Measurements from ENCODE around the gene KIRREL3. TPM values are rescaled to one million over a fixed set of nuclear protein-coding genes. Genes with fewer than 3 reads are reported as not detected.

KIRREL3 gene
- total and polyA plus RNA-seq, 9 donors, result 0.25 to 5.3 (median 0.48) TPM

DNA sequence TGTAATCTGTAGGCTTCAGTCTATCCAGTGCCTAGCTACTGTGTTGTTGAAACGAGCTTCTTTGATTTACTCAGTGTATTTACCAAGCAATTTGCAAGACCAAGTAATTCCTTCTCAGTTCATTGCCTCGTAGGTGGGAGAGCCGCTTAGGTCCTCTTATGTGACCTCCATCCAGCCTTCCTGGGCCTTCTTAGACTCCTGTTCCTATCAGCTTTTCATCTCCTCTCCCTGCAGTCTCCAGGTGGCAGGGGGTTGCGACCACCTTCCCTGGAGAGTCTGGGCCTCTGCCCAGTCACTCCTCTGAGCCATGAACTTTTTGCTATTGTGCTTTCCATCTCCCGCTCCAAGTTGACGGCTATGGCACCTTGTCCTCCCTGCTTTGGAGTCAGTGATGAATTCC is 251.8 kb downstream of the KIRREL3 start:
- no peak for DNase-seq
- Histone ChIP-seq H3K27ac (no peak overlapping the region), H3K4me1 (ENCODE audit: insufficient read depth) (no peaks in the 10 kb centered on the region), H3K4me3 (no peak overlapping the region), H3K27me3 (no peaks in the 10 kb centered on the region), H3K9me3 (no peaks in the 10 kb centered on the region), H3K36me3 (no peaks in the 10 kb centered on the region)
- no peak for TF ChIP-seq POLR2A (IDR thresholded peaks at IDR 0.05)
- TF ChIP-seq, protein P1, sequence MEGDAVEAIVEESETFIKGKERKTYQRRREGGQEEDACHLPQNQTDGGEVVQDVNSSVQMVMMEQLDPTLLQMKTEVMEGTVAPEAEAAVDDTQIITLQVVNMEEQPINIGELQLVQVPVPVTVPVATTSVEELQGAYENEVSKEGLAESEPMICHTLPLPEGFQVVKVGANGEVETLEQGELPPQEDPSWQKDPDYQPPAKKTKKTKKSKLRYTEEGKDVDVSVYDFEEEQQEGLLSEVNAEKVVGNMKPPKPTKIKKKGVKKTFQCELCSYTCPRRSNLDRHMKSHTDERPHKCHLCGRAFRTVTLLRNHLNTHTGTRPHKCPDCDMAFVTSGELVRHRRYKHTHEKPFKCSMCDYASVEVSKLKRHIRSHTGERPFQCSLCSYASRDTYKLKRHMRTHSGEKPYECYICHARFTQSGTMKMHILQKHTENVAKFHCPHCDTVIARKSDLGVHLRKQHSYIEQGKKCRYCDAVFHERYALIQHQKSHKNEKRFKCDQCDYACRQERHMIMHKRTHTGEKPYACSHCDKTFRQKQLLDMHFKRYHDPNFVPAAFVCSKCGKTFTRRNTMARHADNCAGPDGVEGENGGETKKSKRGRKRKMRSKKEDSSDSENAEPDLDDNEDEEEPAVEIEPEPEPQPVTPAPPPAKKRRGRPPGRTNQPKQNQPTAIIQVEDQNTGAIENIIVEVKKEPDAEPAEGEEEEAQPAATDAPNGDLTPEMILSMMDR (IDR thresholded peaks at IDR 0.05), result no peak
- no peak for TF ChIP-seq EP300 (IDR thresholded peaks at IDR 0.05)
- intact Hi-C loops (cut with DNase I), result no loop called here
- WGBS, 3 donors, result 83 to 92% (median 87%) methylated on average over 6 of the region's 6 CpGs

DNA sequence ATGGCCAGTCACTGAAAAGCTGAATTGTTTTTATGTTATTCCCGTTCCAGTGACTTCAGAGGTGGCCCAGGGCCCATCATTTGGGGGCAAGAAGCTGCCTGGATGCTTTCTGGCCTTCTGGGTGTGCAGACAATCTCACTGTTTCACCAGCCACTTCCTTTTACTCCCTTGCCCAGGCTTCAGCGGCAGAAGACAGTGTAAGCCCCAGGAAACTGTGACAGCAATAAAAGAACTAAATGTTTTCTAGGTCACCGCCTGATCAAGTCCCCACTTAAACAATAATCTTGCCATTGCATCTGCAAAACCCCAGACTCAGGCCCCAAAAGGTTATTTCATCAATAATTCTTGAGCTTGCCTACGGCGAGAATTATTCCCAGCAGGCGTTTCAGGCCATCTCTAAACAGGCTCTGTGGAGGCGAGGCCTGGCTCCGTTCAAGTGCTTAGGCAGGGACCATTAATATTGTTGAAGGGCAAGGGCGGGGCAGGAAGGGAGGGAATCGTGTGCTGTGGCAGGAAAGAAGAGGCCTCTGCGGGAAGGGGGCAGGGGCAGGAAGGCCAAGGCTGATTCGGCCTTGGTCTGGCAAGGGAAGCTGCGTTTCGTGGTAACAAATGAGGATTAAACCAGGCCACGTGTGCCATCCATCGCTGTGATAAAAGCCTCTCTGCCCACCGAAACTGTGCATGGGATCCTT is 252.3 kb downstream of the KIRREL3 start:
- no peaks in the 10 kb centered on the region for H3K9me3 ChIP-seq
- H3K27me3 ChIP-seq, result no peaks in the 10 kb centered on the region
- no peak overlapping the region for H3K27ac ChIP-seq
- no peak for DNase-seq
- no peak overlapping the region for H3K4me3 ChIP-seq
- H3K36me3 ChIP-seq, result no peaks in the 10 kb centered on the region
- no peaks in the 10 kb centered on the region for H3K4me1 ChIP-seq (ENCODE audit: insufficient read depth)
- WGBS, 3 donors, result 69 to 79% (median 74%) methylated on average over 16 to 17 of the region's 17 CpGs
- no peak for TF ChIP-seq POLR2A (IDR thresholded peaks at IDR 0.05)
- no peak for TF ChIP-seq EP300 (IDR thresholded peaks at IDR 0.05)
- TF ChIP-seq, protein P1 (IDR thresholded peaks at IDR 0.05), result no peak
- intact Hi-C loops (cut with DNase I), result no loop called here

- WGBS, 3 donors, result 89 to 94% (median 92%) methylated on average over 9 of the region's 9 CpGs
- no peak overlapping the region for H3K4me3 ChIP-seq
- H3K27ac ChIP-seq, result no peak overlapping the region
- H3K36me3 ChIP-seq, result no peaks in the 10 kb centered on the region
- intact Hi-C loops (cut with DNase I), result no loop called here
- TF ChIP-seq POLR2A (IDR thresholded peaks at IDR 0.05), result no peak
- TF ChIP-seq, protein P1 (IDR thresholded peaks at IDR 0.05), result no peak
- TF ChIP-seq EP300 (IDR thresholded peaks at IDR 0.05), result no peak
- no peak for DNase-seq
- H3K4me1 ChIP-seq (ENCODE audit: insufficient read depth), result no peaks in the 10 kb centered on the region
- H3K9me3 ChIP-seq, result no peaks in the 10 kb centered on the region
- H3K27me3 ChIP-seq, result no peaks in the 10 kb centered on the region
These were observed 253.3 kb downstream of the KIRREL3 start for GRCh38 chr11:126747315-126747714.

DNA sequence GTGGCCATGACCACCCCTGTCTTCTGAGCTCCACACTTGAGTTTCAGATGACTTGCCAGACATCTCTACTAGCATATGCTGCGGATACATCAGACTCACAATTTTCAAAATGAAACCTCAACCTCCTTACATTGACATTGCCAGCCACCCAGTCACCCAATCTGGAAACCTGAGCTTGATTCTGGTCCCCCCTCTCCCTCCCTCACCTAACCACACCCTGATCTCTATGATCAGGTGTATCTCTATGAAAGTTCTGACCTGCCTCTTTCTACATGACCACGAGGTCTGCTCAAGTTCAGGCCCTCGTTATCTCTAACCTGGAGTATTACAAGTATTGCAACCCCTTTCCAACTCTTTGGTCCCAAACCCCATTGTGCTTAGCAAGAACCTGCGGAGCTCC is 254.1 kb downstream of the KIRREL3 start:
- Histone ChIP-seq H3K36me3 (no peaks in the 10 kb centered on the region), H3K27ac (no peak overlapping the region), H3K4me3 (no peak overlapping the region), H3K9me3 (no peaks in the 10 kb centered on the region), H3K27me3 (no peaks in the 10 kb centered on the region), H3K4me1 (ENCODE audit: insufficient read depth) (no peaks in the 10 kb centered on the region)
- intact Hi-C loops (cut with DNase I), result no loop called here
- WGBS, 3 donors, result 94 to 95% (median 94%) methylated on average over 4 of the region's 4 CpGs
- TF ChIP-seq, protein P1 (IDR thresholded peaks at IDR 0.05), result no peak
- TF ChIP-seq EP300 (IDR thresholded peaks at IDR 0.05) (no peak), POLR2A (IDR thresholded peaks at IDR 0.05) (no peak)
- DNase-seq, result no peak

Data from ovary (tissue), 9 donors.